ENCODE measurements around the gene MYOM1.

MYOM1 gene

DNA sequence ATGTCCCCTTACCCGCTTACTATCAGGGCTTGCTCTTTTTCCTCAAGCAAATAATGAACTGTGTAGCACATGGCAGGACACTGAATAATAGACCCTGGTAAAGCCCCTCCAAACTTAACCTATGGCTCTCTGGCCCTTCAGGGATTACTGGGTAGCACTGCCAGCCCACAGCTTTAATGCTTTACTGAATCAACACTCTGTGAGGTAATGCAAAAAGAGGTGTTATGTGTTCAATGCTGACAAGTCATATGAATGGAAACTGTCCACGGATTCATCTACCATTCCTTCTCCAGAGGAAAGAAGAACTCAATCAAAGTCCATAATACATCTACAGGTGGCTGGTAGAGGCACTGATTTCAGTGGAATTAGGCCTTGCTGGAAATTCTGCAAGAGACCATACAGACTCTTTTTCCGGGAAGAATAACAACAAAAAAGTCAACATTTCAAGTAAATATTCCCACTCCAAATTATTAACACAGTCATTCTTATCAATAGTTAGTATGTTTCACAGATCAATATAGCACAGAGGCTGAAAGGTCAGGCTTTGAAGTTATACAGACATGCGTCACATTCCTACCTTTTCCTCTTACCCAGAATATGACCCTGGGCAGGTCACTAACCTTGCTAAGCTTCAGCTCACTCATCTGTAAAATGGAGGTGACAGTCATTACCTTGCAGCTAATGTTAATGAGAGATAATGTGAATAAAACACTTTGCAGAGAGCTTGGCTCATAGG lies 13.8 kb upstream of the MYOM1 start:
- H3K4me3 ChIP-seq (ENCODE audit: low read depth, low read length) = no peak overlapping the region
- DNase-seq (ENCODE audit: low read depth) = no peak
- no peak for TF ChIP-seq CTCF (conservative IDR thresholded peaks at IDR 0.05; ENCODE audit: low read depth, low read length)

GRCh38 chr18:3233004-3233403 lies 13.2 kb upstream of the MYOM1 start:
- no peak overlapping the region for H3K4me3 ChIP-seq (ENCODE audit: low read depth, low read length)
- TF ChIP-seq CTCF (conservative IDR thresholded peaks at IDR 0.05; ENCODE audit: low read depth, low read length) = no peak
- no peak for DNase-seq (ENCODE audit: low read depth)

DNA sequence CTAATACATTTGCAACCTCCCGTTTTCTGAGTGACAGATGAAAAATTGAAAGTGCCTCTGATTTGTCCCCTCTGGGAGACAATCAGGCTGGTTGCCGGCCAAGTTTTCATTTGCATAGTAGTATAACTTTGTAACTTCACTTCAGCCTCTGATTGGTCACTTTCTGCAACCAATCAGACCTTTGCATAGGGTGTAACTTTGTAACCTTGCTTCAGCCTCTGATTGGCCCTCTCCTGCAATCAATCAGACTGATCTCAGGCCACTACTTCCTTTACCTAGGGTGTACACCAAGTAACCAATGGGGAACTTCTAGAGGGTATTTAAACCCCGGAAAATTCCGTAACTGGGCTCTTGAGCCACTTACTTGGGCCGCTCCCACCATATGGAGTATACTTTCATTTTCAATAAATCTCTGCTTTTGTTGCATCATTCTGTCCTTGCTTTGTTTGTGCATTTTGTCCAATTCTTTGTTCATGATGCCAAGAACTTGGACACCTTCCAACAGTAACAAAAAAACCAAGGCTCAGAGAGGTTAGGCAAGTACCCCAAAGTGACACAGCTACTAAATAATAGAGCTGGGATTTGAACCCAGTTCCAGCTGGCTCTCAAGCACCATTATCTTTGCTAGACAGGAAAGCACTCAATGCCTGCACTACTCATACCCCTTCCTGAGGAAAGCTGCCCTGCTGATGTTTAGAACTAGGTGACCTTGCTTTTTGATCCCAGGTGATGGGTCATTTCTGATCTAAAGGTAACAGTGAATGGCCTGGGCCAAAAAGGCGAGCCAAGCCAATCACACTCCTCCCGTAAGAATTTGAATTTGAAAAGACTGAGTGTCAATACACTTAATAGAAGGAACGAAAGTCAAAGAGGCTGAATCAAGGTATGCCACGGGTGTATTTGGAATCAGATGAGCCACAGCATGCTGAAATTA lies 10.9 kb upstream of the MYOM1 start:
- TF ChIP-seq CTCF (conservative IDR thresholded peaks at IDR 0.05; ENCODE audit: low read depth, low read length) = no peak
- peak; percentile 63 for DNase-seq (ENCODE audit: low read depth)
- no peak overlapping the region for H3K4me3 ChIP-seq (ENCODE audit: low read depth, low read length)

DNA sequence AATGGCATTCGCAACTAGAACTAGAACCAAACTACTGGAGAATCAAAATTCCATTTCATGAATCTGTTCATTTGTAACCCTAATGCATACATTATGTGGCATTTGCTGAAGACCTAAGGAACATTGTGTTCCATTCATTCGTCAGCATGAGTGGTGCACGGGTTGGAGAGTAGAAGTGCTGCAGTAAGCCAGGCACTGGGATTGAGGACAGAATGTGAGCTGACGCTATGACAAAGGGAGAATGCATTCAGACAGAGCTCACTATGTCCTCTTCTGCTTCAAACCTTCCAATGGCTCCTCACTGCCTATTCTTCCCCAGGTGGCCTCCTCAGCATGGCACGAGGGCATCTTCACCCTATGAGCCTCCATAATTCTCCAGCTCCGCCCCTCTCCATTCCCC lies 6.3 kb upstream of the MYOM1 start:
- no peak overlapping the region for H3K4me3 ChIP-seq (ENCODE audit: low read depth, low read length)
- no peak for DNase-seq (ENCODE audit: low read depth)
- no peak for TF ChIP-seq CTCF (conservative IDR thresholded peaks at IDR 0.05; ENCODE audit: low read depth, low read length)

- DNase-seq (ENCODE audit: low read depth) = no peak
- H3K4me3 ChIP-seq (ENCODE audit: low read depth, low read length) = no peak overlapping the region
- no peak for TF ChIP-seq CTCF (conservative IDR thresholded peaks at IDR 0.05; ENCODE audit: low read depth, low read length)
Measured at GRCh38 chr18:3225588-3225987, 5.8 kb upstream of the MYOM1 start.

GRCh38 chr18:3224223-3224622 lies 4.5 kb upstream of the MYOM1 start:
- no peak overlapping the region for H3K4me3 ChIP-seq (ENCODE audit: low read depth, low read length)
- DNase-seq (ENCODE audit: low read depth) = no peak
- no peak for TF ChIP-seq CTCF (conservative IDR thresholded peaks at IDR 0.05; ENCODE audit: low read depth, low read length)

Data from choroid plexus epithelial cell (primary cell).